ENCODE data around the gene PIP5K1B. TPM values are rescaled to one million over a fixed set of nuclear protein-coding genes. Genes with fewer than 3 reads are reported as not detected.

The PIP5K1B gene
- total RNA-seq, 6 donors from 2014 or later, result 22.4 to 76.8 (median 47.2) TPM

- Histone ChIP-seq H3K4me1 (no peaks in the 10 kb centered on the region), H3K27me3 (no peaks in the 10 kb centered on the region), H3K36me3 (no peaks in the 10 kb centered on the region), H3K4me3 (no peak overlapping the region), H3K27ac (no peak overlapping the region), H3K9me3 (no peaks in the 10 kb centered on the region)
- WGBS, 2 donors, result 58 to 62% methylated on average over 6 of the region's 6 CpGs
- TF ChIP-seq POLR2AphosphoS5 (IDR thresholded peaks at IDR 0.05) (no peak), EP300 (IDR thresholded peaks at IDR 0.05) (no peak), CTCF (IDR thresholded peaks at IDR 0.05) (no peak), POLR2A (IDR thresholded peaks at IDR 0.05) (no peak)
- no peak for DNase-seq
- no peak for ATAC-seq (ENCODE audit: low FRiP score in 2 of 2)
These were observed 220.1 kb downstream of the PIP5K1B start for GRCh38 chr9:68925175-68925574.

GRCh38 chr9:68927165-68927564 is 222.1 kb downstream of the PIP5K1B start:
- H3K9me3 ChIP-seq, result no peaks in the 10 kb centered on the region
- DNase-seq (no peak), ATAC-seq (ENCODE audit: low FRiP score in 2 of 2) (no peak)
- no peaks in the 10 kb centered on the region for H3K36me3 ChIP-seq
- no peak for TF ChIP-seq POLR2A (IDR thresholded peaks at IDR 0.05)
- TF ChIP-seq POLR2AphosphoS5 (IDR thresholded peaks at IDR 0.05), result no peak
- H3K4me1 ChIP-seq, result no peaks in the 10 kb centered on the region
- H3K4me3 ChIP-seq, result no peak overlapping the region
- H3K27ac ChIP-seq, result no peak overlapping the region
- H3K27me3 ChIP-seq, result no peaks in the 10 kb centered on the region
- WGBS, 2 donors, result 64 to 74% methylated on average over 2 of the region's 2 CpGs

GRCh38 chr9:68931821-68932220 is 226.8 kb downstream of the PIP5K1B start:
- WGBS, 2 donors, result 91 to 92% methylated on average over 6 of the region's 6 CpGs

GRCh38 chr9:68932458-68932857 is 227.4 kb downstream of the PIP5K1B start:
- no peak for TF ChIP-seq EP300 (IDR thresholded peaks at IDR 0.05)
- no peak overlapping the region for H3K27ac ChIP-seq

More at GRCh38 chr9:68931821-68932220, 226.8 kb downstream of the PIP5K1B start:
- Histone ChIP-seq H3K4me3 (no peak overlapping the region), H3K9me3 (no peaks in the 10 kb centered on the region), H3K27me3 (no peaks in the 10 kb centered on the region), H3K27ac (no peak overlapping the region), H3K4me1 (no peaks in the 10 kb centered on the region), H3K36me3 (peaks cover 0 to 3% (median 0%) of the 10 kb centered on the region in 4 donors)
- ATAC-seq (ENCODE audit: low FRiP score in 2 of 2) (no peak), DNase-seq (no peak)
- TF ChIP-seq POLR2AphosphoS5 (IDR thresholded peaks at IDR 0.05) (no peak), POLR2A (IDR thresholded peaks at IDR 0.05) (no peak), EP300 (IDR thresholded peaks at IDR 0.05) (no peak), CTCF (IDR thresholded peaks at IDR 0.05) (no peak)

GRCh38 chr9:68933434-68934328 is 228.6 kb downstream of the PIP5K1B start:
- Histone ChIP-seq H3K36me3 (peaks cover 0 to 3% (median 0%) of the 10 kb centered on the region in 4 donors), H3K9me3 (no peaks in the 10 kb centered on the region), H3K27me3 (no peaks in the 10 kb centered on the region), H3K27ac (peak overlapping the region in 1 of 4 donors; percentile 14), H3K4me3 (no peak overlapping the region), H3K4me1 (no peaks in the 10 kb centered on the region)
- 59 to 67% methylated on average over 4 of the region's 4 CpGs for WGBS, 2 donors
- ATAC-seq (ENCODE audit: low FRiP score in 2 of 2) (no peak), DNase-seq (no peak)
- TF ChIP-seq EP300 (IDR thresholded peaks at IDR 0.05), result no peak
- no peak for TF ChIP-seq CTCF (IDR thresholded peaks at IDR 0.05)
- no peak for TF ChIP-seq POLR2A (IDR thresholded peaks at IDR 0.05)
- no peak for TF ChIP-seq POLR2AphosphoS5 (IDR thresholded peaks at IDR 0.05)

More at GRCh38 chr9:68932458-68932857, 227.4 kb downstream of the PIP5K1B start:
- peaks cover 0 to 3% (median 0%) of the 10 kb centered on the region in 4 donors for H3K36me3 ChIP-seq
- no peaks in the 10 kb centered on the region for H3K27me3 ChIP-seq
- no peak overlapping the region for H3K4me3 ChIP-seq
- ATAC-seq (ENCODE audit: low FRiP score in 2 of 2) (no peak), DNase-seq (no peak)
- no peaks in the 10 kb centered on the region for H3K4me1 ChIP-seq
- 87 to 96% methylated on average over 1 of the region's 1 CpG for WGBS, 2 donors
- no peaks in the 10 kb centered on the region for H3K9me3 ChIP-seq
